ENCODE data around the gene ADAM30.

DNA sequence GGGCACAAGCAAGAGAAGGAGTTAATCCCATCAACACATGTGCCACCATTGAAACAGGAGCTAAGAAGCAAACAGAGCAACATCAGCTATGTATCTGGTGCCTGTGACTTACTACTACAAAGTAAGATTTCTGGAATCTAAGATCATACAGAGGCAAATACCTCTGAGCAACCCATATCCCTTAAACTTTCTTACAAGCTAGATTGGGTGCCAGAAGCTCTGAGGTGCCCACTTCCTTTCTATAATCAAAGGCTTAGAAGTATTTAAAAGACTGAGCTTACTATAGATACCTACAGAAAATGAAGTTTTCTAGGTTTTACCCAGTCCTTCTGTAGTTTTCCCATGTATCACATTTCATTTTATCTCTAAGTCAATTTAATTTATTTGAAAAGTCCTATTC is 44.4 kb upstream of the ADAM30 start:
- TF ChIP-seq, protein P1, sequence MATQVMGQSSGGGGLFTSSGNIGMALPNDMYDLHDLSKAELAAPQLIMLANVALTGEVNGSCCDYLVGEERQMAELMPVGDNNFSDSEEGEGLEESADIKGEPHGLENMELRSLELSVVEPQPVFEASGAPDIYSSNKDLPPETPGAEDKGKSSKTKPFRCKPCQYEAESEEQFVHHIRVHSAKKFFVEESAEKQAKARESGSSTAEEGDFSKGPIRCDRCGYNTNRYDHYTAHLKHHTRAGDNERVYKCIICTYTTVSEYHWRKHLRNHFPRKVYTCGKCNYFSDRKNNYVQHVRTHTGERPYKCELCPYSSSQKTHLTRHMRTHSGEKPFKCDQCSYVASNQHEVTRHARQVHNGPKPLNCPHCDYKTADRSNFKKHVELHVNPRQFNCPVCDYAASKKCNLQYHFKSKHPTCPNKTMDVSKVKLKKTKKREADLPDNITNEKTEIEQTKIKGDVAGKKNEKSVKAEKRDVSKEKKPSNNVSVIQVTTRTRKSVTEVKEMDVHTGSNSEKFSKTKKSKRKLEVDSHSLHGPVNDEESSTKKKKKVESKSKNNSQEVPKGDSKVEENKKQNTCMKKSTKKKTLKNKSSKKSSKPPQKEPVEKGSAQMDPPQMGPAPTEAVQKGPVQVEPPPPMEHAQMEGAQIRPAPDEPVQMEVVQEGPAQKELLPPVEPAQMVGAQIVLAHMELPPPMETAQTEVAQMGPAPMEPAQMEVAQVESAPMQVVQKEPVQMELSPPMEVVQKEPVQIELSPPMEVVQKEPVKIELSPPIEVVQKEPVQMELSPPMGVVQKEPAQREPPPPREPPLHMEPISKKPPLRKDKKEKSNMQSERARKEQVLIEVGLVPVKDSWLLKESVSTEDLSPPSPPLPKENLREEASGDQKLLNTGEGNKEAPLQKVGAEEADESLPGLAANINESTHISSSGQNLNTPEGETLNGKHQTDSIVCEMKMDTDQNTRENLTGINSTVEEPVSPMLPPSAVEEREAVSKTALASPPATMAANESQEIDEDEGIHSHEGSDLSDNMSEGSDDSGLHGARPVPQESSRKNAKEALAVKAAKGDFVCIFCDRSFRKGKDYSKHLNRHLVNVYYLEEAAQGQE (IDR thresholded peaks at IDR 0.05; ENCODE audit: insufficient read depth in 1 of 2, low read depth in 2 of 2, low read length in 2 of 2) = no peak
- TF ChIP-seq POLR2AphosphoS5 (IDR thresholded peaks at IDR 0.05; ENCODE audit: low read depth, low read length) = no peak
- TF ChIP-seq TAF1 (IDR thresholded peaks at IDR 0.05; ENCODE audit: borderline replicate concordance, insufficient read depth, low read length) = no peak
- TF ChIP-seq SIN3A (IDR thresholded peaks at IDR 0.05; ENCODE audit: borderline replicate concordance, insufficient read depth, low read length) = no peak
- no peak for TF ChIP-seq FOXP2 (optimal IDR thresholded peaks at IDR 0.05; ENCODE audit: borderline replicate concordance, extremely low read depth, extremely low read length, insufficient read depth)
